GM12872 (cell line): ENCODE results near the gene AKAP8L.

Source experiments
- CTCF ChIP-seq: IDR thresholded peaks from 3 replicates; pipeline ENCODE4 v1.5.1; 2011; ENCODE audit warnings: low read depth, mild to moderate bottlenecking, low read length, moderate library complexity; ENCODE audit not compliant: insufficient read depth

The AKAP8L gene

GRCh38 chr19:15445807-15446376 is 27.1 kb upstream of the AKAP8L start:
- no peak for TF ChIP-seq CTCF

GRCh38 chr19:15445227-15445605 is 26.4 kb upstream of the AKAP8L start:
- TF ChIP-seq CTCF, result no peak

GRCh38 chr19:15444505-15445226 is 25.9 kb upstream of the AKAP8L start:
- TF ChIP-seq CTCF, result no peak

- no peak for TF ChIP-seq CTCF
These were observed 25.1 kb upstream of the AKAP8L start for GRCh38 chr19:15443838-15444237.

- TF ChIP-seq CTCF, result no peak
These were observed 24.5 kb upstream of the AKAP8L start for GRCh38 chr19:15443325-15443724.

GRCh38 chr19:15442142-15442920 is 23.5 kb upstream of the AKAP8L start:
- TF ChIP-seq CTCF, result no peak

GRCh38 chr19:15441317-15441716 is 22.5 kb upstream of the AKAP8L start:
- TF ChIP-seq CTCF, result no peak
